B cell (primary cell): ENCODE measurements around the gene NUP98.

Experiments
- EZH2 ChIP-seq: IDR thresholded peaks from 2 replicates; pipeline ENCODE4 v1.6.1; 2012; ENCODE audit warnings: borderline replicate concordance, low read depth, mild to moderate bottlenecking, moderate library complexity, low read length; ENCODE audit not compliant: insufficient read depth, poor library complexity, severe bottlenecking
- TF ChIP-seq, protein P1 (sequence below): fragments of 200-600 bp; IDR thresholded peaks from one replicate; pipeline ENCODE4 v1.8.0; 2022; ENCODE audit warnings: antibody characterized with exemption, mild to moderate bottlenecking

DNA sequence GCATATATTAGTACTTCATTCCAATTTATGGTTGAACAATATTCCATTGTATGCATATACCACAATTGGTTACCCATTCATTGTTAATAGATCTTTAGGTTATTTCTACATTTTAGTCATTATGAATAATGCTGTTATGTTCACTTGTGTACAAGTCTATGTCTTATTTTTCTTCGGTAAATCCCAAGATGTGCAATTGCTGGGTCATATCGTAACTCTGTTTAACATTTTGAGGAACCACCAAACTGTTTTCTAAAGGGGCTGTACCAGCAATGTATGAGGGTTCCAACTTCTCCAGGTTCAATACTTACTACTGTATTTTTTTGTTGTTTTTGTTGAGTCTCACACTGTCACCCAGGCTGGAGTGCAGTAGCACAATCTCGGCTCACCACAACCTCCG, 33.1 kb downstream of the NUP98 start:
- TF ChIP-seq, protein P1, sequence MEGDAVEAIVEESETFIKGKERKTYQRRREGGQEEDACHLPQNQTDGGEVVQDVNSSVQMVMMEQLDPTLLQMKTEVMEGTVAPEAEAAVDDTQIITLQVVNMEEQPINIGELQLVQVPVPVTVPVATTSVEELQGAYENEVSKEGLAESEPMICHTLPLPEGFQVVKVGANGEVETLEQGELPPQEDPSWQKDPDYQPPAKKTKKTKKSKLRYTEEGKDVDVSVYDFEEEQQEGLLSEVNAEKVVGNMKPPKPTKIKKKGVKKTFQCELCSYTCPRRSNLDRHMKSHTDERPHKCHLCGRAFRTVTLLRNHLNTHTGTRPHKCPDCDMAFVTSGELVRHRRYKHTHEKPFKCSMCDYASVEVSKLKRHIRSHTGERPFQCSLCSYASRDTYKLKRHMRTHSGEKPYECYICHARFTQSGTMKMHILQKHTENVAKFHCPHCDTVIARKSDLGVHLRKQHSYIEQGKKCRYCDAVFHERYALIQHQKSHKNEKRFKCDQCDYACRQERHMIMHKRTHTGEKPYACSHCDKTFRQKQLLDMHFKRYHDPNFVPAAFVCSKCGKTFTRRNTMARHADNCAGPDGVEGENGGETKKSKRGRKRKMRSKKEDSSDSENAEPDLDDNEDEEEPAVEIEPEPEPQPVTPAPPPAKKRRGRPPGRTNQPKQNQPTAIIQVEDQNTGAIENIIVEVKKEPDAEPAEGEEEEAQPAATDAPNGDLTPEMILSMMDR, result no peak
- no peak for TF ChIP-seq EZH2
